GM12878 (cell line): ENCODE results near the gene YAP1. TPM values are rescaled to one million over a fixed set of nuclear protein-coding genes. Genes with fewer than 3 reads are reported as not detected.

Source experiments
- ATAC-seq: fragments of 200-7000 bp; cut with Tn5 transposase; 3 replicates; pipeline ENCODE4 v1.9.1; 2020; ENCODE audit warnings: mild to moderate bottlenecking, moderate library complexity
- BruUV-seq: library from RNA; stranded (reverse); fragments of 400-500 nt; replicated peaks from 2 replicates; lab custom pipeline; 2021; lab: Mats Ljungman, UMichigan
- CTCF ChIA-PET: fragments of 300-600 bp; sonication (Branson Sonifier 250); formaldehyde crosslinking; extraction: SDS; loops from one replicate; lab custom pipeline; 2021; ENCODE audit warnings: inconsistent platforms; lab: Yijun Ruan, JAX
- POLR2A ChIA-PET: fragments of 350-600 bp; formaldehyde crosslinking; extraction: SDS; loops from one replicate; lab custom pipeline; 2021; ENCODE audit warnings: inconsistent platforms; lab: Charles Lee
- RAD21 ChIA-PET: fragments of 300-600 bp; sonication (Branson Sonifier 250); formaldehyde crosslinking; loops from one replicate; lab custom pipeline; 2023; ENCODE audit warnings: antibody characterized with exemption; ENCODE audit not compliant: unreplicated experiment; lab: Charles Lee
- SMC1A ChIA-PET: fragments of 300-600 bp; sonication (Branson Sonifier 250); formaldehyde crosslinking; loops from one replicate; lab custom pipeline; 2023; ENCODE audit not compliant: unreplicated experiment, uncharacterized antibody; lab: Charles Lee
- DNase-seq: peaks from one replicate; pipeline ENCODE4 v3.0.0-alpha.2; 2011; ENCODE audit warnings: low read depth, low spot score
- FAIRE-seq: peaks from 3 replicates; lab custom pipeline; 2011; peaks lifted over from hg19 to GRCh38; lab: Jason Lieb, UNC
- H2AFZ ChIP-seq: 2 replicates; pipeline ENCODE4 v1.6.0; 2011; ENCODE audit warnings: low read depth, low read length, control low read depth; ENCODE audit not compliant: control insufficient read depth
- H3K27ac ChIP-seq: 2 replicates; pipeline ENCODE4 v1.5.1; 2011; ENCODE audit warnings: control low read depth; ENCODE audit not compliant: control insufficient read depth, insufficient read depth
- H3K27me3 ChIP-seq, 2 experiments: replicated peaks in 1 of 2; 2 replicates each; pipeline versions ENCODE4 v1.6.0 to v1.6.1; 2011; ENCODE audit warnings: low read length in 1 of 2; ENCODE audit not compliant: control insufficient read depth in 2 of 2, insufficient read depth in 2 of 2
- H3K36me3 ChIP-seq, 2 experiments: 2 replicates each; pipeline ENCODE4 v1.5.1; 2011; ENCODE audit warnings: low read length in 1 of 2; ENCODE audit not compliant: control insufficient read depth in 2 of 2, insufficient read depth in 2 of 2
- H3K4me1 ChIP-seq: 2 replicates; pipeline ENCODE4 v1.6.1; 2011; ENCODE audit warnings: mild to moderate bottlenecking, low read length, moderate library complexity, mixed read lengths; ENCODE audit not compliant: control insufficient read depth, insufficient read depth
- H3K4me2 ChIP-seq: 2 replicates; pipeline ENCODE4 v1.6.0; 2011; ENCODE audit warnings: control low read depth; ENCODE audit not compliant: control insufficient read depth, insufficient read depth
- H3K4me3 ChIP-seq: fragments of 200-600 bp; sonication (generic); 2 replicates; pipeline ENCODE4 v1.5.1; 2016
- H3K79me2 ChIP-seq: 2 replicates; pipeline ENCODE4 v1.6.0; 2011; ENCODE audit warnings: low read length; ENCODE audit not compliant: control insufficient read depth, insufficient read depth
- H3K9ac ChIP-seq: 2 replicates; pipeline ENCODE4 v1.8.0; 2011; ENCODE audit warnings: low read length, control low read depth, mixed read lengths; ENCODE audit not compliant: control insufficient read depth, insufficient read depth
- H3K9me3 ChIP-seq: replicated peaks from 3 replicates; pipeline ENCODE4 v1.5.1; 2011; ENCODE audit warnings: mild to moderate bottlenecking, low read length; ENCODE audit not compliant: control insufficient read depth, insufficient read depth
- H4K20me1 ChIP-seq: 2 replicates; pipeline ENCODE4 v1.6.0; 2011; ENCODE audit not compliant: control insufficient read depth, insufficient read depth
- BCL3 ChIP-seq: IDR thresholded peaks from 2 replicates; pipeline ENCODE4 v1.6.1; 2011; ENCODE audit warnings: borderline replicate concordance, low read depth, mild to moderate bottlenecking, moderate library complexity, low read length; ENCODE audit not compliant: insufficient read depth, poor library complexity, severe bottlenecking
- CBX5 ChIP-seq: sonication (generic); IDR thresholded peaks from 2 replicates; pipeline ENCODE4 v1.6.1; 2016; ENCODE audit warnings: low read depth, moderate library complexity, mild to moderate bottlenecking, inconsistent platforms
- CHD1 ChIP-seq: IDR thresholded peaks from 2 replicates; pipeline ENCODE4 v1.6.1; 2012; ENCODE audit warnings: low read depth, low read length, improper control_type of control experiment
- FOXK2 ChIP-seq: fragments of 450-650 bp; IDR thresholded peaks from 2 replicates; pipeline ENCODE4 v1.6.1; 2017; ENCODE audit warnings: mild to moderate bottlenecking, moderate library complexity
- GATAD2B ChIP-seq: fragments of 450-650 bp; conservative IDR thresholded peaks from 2 replicates; pipeline ENCODE4 v1.6.1; 2017; ENCODE audit warnings: low read depth, mild to moderate bottlenecking, moderate library complexity
- RAD21 ChIP-seq: IDR thresholded peaks from 2 replicates; pipeline ENCODE4 v1.6.1; 2011; ENCODE audit warnings: mild to moderate bottlenecking, low read depth, low read length, moderate library complexity; ENCODE audit not compliant: insufficient read depth
- SPI1 ChIP-seq: IDR thresholded peaks from 2 replicates; pipeline ENCODE4 v1.6.1; 2011; ENCODE audit warnings: low read depth, mild to moderate bottlenecking, low read length, moderate library complexity, borderline replicate concordance; ENCODE audit not compliant: insufficient read depth
- TCF7 ChIP-seq: IDR thresholded peaks from 2 replicates; pipeline ENCODE4 v1.6.1; 2014; ENCODE audit warnings: antibody characterized with exemption, borderline replicate concordance
- ZNF24 ChIP-seq: fragments of 450-650 bp; IDR thresholded peaks from 2 replicates; pipeline ENCODE4 v1.6.1; 2017; ENCODE audit warnings: antibody characterized with exemption, mild to moderate bottlenecking
- ZNF592 ChIP-seq: fragments of 450-650 bp; IDR thresholded peaks from 2 replicates; pipeline ENCODE4 v1.6.1; 2017; ENCODE audit warnings: mild to moderate bottlenecking, moderate library complexity
- WGBS: methylation state at CpG from one replicate; pipeline ENCODE4 v1.1.6; 2016; ENCODE audit warnings: low lambda C conversion rate; ENCODE audit not compliant: insufficient replicate concordance, insufficient coverage; ENCODE audit errors: missing lambda C conversion rate; 5-methylcytosine and 5-hydroxymethylcytosine counted together
- in situ Hi-C: fragments of 300-500 bp; cut with MboI; formaldehyde crosslinking; loops from 9 replicates; pipeline ENCODE4 v1.14.3; 2018; ENCODE audit warnings: mixed read lengths
- intact Hi-C: fragments of 100-400 bp; cut with micrococcal nuclease; formaldehyde crosslinking; loops from one replicate; pipeline ENCODE4 v1.14.2; 2022; ENCODE audit not compliant: unreplicated experiment
- polyA plus RNA-seq, 11 experiments: library from polyadenylated mRNA; depleted of rRNA in 4 of 11; unstranded in 6 of 11; stranded (reverse) in 5 of 11; fragments of >200 nt; fragmentation: Nextera tagmentation in 4 of 11; fragmentation: Illumina TruSeq in 1 of 11; extraction: Ambion mirVana in 4 of 11; extraction: Trizol in 1 of 11; gene quantifications; 1 replicate in 1 of 11; 2 replicates in 10 of 11; pipeline versions ENCODE4 v1.2.1 to v1.2.3, GENCODE V29; 2011 to 2016; ENCODE audit warnings: inconsistent platforms in 2 of 11, missing spikeins in 2 of 11, low read depth in 1 of 11
- total RNA-seq, 4 experiments: library from RNA; depleted of rRNA in 3 of 4; stranded (reverse); fragments of >200 nt in 3 of 4; fragmentation: Illumina TruSeq in 1 of 4; extraction: Trizol in 1 of 4; gene quantifications; 2 replicates each; pipeline versions ENCODE4 v1.2.1 to v1.2.3, GENCODE V29; 2013 to 2021

YAP1 gene
- total and polyA plus RNA-seq, 10 of the 15 experiments (the other 5 are each of a cell fraction or from before 2014, with no cell fraction given) = 0.03 to 0.33 (median 0.10) TPM; not detected in 6

DNA sequence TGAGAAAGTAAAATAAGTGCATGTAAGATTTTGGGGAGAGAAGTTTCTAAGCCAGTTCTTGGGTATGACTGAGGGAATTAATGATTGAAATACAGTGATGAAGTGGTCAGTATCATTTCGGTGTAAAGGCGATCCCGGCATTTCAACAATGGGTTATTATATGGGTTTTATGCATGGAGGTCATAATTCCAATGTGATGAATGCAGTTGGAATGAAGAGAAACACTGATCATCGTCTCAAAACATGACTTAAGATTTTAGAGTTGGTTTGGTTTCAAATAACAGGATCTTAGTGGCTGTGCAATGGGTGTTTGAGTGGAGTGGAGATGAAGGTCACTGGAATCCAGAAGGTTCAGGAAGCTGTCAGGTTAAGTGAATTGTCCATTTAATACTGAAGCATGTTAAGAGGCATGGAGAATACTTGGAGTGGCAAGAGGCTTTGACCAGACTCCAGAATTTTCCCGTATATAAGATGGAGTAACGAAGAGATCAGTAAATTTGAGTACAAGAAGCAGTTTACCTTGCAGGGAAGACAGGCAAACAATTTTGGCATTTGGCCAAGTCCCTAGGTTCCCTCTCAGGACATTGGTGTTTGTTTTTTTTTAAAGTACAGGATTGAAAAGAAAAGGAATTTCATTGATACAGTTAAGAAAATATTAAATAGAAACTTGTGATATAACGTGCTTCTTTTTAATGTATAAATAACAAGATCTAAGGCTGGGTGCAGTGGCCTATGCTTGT, 110.7 kb downstream of the YAP1 start:
- no TSS peak for BruUV-seq
- Histone ChIP-seq H3K27me3 (no peaks in the 10 kb centered on the region; a peak in 1 of 4 replicates), H3K79me2 (no peaks in the 10 kb centered on the region), H3K9ac (no peak overlapping the region), H3K4me1 (no peaks in the 10 kb centered on the region), H4K20me1 (no peaks in the 10 kb centered on the region), H3K27ac (no peak overlapping the region), H3K36me3 (no peaks in the 10 kb centered on the region), H3K4me2 (no peak overlapping the region), H3K4me3 (no peak overlapping the region), H3K9me3 (no peaks in the 10 kb centered on the region), H2AFZ (no peak overlapping the region)
- whole genome bisulfite sequencing = 61% methylated on average over 7 of the region's 7 CpGs
- DNase-seq (no peak), FAIRE-seq (no peak), ATAC-seq (no peak)
- no peak for TF ChIP-seq TCF7
- no peak for TF ChIP-seq CBX5
- no peak for TF ChIP-seq CHD1
- TF ChIP-seq ZNF24 = no peak
- TF ChIP-seq BCL3 = no peak
- in situ Hi-C loops = no loop called here
- ChIA-PET SMC1A (no interaction called here), POLR2A (no interaction called here), RAD21 (no interaction called here), CTCF (no interaction called here)
- intact Hi-C loops = no loop called here

DNA sequence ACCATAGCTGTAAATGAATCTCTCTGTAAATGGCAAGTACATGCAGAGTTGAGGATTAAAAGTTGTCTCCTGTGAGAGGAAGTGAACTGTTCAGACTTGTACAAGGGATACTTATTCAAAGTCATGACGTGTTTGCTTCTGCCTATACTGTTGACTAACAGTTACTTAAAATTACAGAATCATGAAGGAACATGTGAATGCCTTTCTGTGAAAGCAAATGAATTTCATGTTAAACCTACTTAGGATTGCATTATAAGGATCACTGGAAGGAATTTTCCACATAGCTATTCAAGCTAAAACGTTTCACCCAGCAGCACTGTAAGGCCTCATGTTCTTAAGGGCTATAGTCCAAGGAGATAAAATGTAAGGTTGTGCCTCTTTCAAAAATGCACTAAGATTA, 113.6 kb downstream of the YAP1 start:
- intact Hi-C loops (no loop called here), in situ Hi-C loops (no loop called here)
- no TSS peak for BruUV-seq
- H2AFZ ChIP-seq = no peak overlapping the region
- no peak overlapping the region for H3K27ac ChIP-seq
- no peaks in the 10 kb centered on the region for H3K79me2 ChIP-seq
- no peak for FAIRE-seq
- 0% methylated on average over 2 of the region's 2 CpGs for WGBS
- H4K20me1 ChIP-seq = no peaks in the 10 kb centered on the region
- no peaks in the 10 kb centered on the region for H3K36me3 ChIP-seq
- no peak for DNase-seq
- ChIA-PET POLR2A (no interaction called here), CTCF (no interaction called here), SMC1A (no interaction called here), RAD21 (no interaction called here)
- no peaks in the 10 kb centered on the region; a peak in 1 of 4 replicates for H3K27me3 ChIP-seq
- 0 out of 3 replicates have a peak, but pooled peaks have one; percentile 27 for ATAC-seq
- no peak overlapping the region for H3K4me3 ChIP-seq
- no peak overlapping the region for H3K4me2 ChIP-seq
- TF ChIP-seq RAD21 (no peak), SPI1 (peak; percentile 7; the same call in 1 of the 2 replicates), TCF7 (no peak), GATAD2B (no peak), ZNF592 (no peak), FOXK2 (no peak)
- H3K9ac ChIP-seq = no peak overlapping the region
- H3K4me1 ChIP-seq = no peaks in the 10 kb centered on the region
- H3K9me3 ChIP-seq = no peaks in the 10 kb centered on the region
